WTC11 (cell line): ENCODE measurements around the gene OR2AT4. TPM values are rescaled to one million over a fixed set of nuclear protein-coding genes. Genes with fewer than 3 reads are reported as not detected.

ENCODE experiments used
- ATAC-seq: fragments of 200-7000 bp; cut with Tn5 transposase; 2 replicates; pipeline ENCODE4 v1.10.0; 2021; ENCODE audit warnings: mild to moderate bottlenecking, moderate library complexity
- CTCF ChIA-PET: fragments of 300-600 bp; sonication (Branson Sonifier 250); formaldehyde crosslinking; loops from one replicate; lab custom pipeline; 2021; ENCODE audit warnings: antibody characterized with exemption; lab: Charles Lee
- POLR2A ChIA-PET: fragments of 350-600 bp; sonication (Branson Sonifier 250); formaldehyde crosslinking; loops from one replicate; lab custom pipeline; 2021; ENCODE audit warnings: antibody characterized with exemption; lab: Charles Lee
- DNase-seq: peaks from one replicate; pipeline ENCODE4 v3.0.0; 2021; ENCODE audit warnings: low spot score
- H3K27ac Mint-ChIP-seq: 2 replicates; pipeline ENCODE4 v1.8.0; 2021; ENCODE audit warnings: mixed read lengths
- H3K27me3 Mint-ChIP-seq: 2 replicates; pipeline ENCODE4 v1.8.0; 2021; ENCODE audit warnings: low read depth, mild to moderate bottlenecking, moderate library complexity, mixed read lengths
- H3K36me3 Mint-ChIP-seq: 2 replicates; pipeline ENCODE4 v1.8.0; 2021; ENCODE audit warnings: mixed read lengths
- H3K4me1 Mint-ChIP-seq: 2 replicates; pipeline ENCODE4 v1.8.0; 2022; ENCODE audit warnings: mixed read lengths
- H3K4me3 Mint-ChIP-seq: 2 replicates; pipeline ENCODE4 v1.8.0; 2021; ENCODE audit warnings: mild to moderate bottlenecking, moderate library complexity, mixed read lengths
- H3K9me3 Mint-ChIP-seq: 2 replicates; pipeline ENCODE4 v1.8.0; 2021; ENCODE audit warnings: mixed read lengths
- ATF2 ChIP-seq: sonication (generic); formaldehyde crosslinking; IDR thresholded peaks from 2 replicates; pipeline ENCODE4 v1.8.1; 2022; ENCODE audit warnings: low read depth, missing genetic modification reagents, borderline replicate concordance
- ATF6 ChIP-seq: sonication (generic); formaldehyde crosslinking; IDR thresholded peaks from 2 replicates; pipeline ENCODE4 v1.8.1; 2023; ENCODE audit warnings: mild to moderate bottlenecking, missing genetic modification reagents
- CTCF ChIP-seq: fragments of 200-600 bp; IDR thresholded peaks from 2 replicates; pipeline ENCODE4 v1.8.0; 2022; ENCODE audit warnings: antibody characterized with exemption
- ELF4 ChIP-seq: sonication (generic); formaldehyde crosslinking; IDR thresholded peaks from 2 replicates; pipeline ENCODE4 v1.8.1; 2022; ENCODE audit warnings: low read depth, mild to moderate bottlenecking, moderate library complexity, missing genetic modification reagents
- ESRRA ChIP-seq: sonication (generic); formaldehyde crosslinking; IDR thresholded peaks from 2 replicates; pipeline ENCODE4 v1.8.1; 2022; ENCODE audit warnings: mild to moderate bottlenecking, missing genetic modification reagents, borderline replicate concordance
- IRF2 ChIP-seq: sonication (generic); formaldehyde crosslinking; IDR thresholded peaks from 2 replicates; pipeline ENCODE4 v1.8.0; 2022; ENCODE audit warnings: low read depth, missing genetic modification reagents, borderline replicate concordance
- JAZF1 ChIP-seq: fragments of 250-450 bp; sonication (Bioruptor Pico); IDR thresholded peaks from 2 replicates; pipeline ENCODE4 v1.9.0; 2021; ENCODE audit warnings: moderate library complexity, mild to moderate bottlenecking, inconsistent platforms
- MYBL2 ChIP-seq: sonication (generic); formaldehyde crosslinking; IDR thresholded peaks from 2 replicates; pipeline ENCODE4 v1.8.1; 2023; ENCODE audit warnings: mild to moderate bottlenecking, moderate library complexity, missing genetic modification reagents
- NR1H2 ChIP-seq: sonication (generic); formaldehyde crosslinking; IDR thresholded peaks from 2 replicates; pipeline ENCODE4 v1.9.0; 2021; ENCODE audit warnings: mild to moderate bottlenecking, moderate library complexity, missing genetic modification reagents
- STAT6 ChIP-seq: sonication (generic); formaldehyde crosslinking; conservative IDR thresholded peaks from 2 replicates; pipeline ENCODE4 v1.8.1; 2023; ENCODE audit warnings: mild to moderate bottlenecking, low read depth, missing genetic modification reagents, moderate library complexity
- TEAD4 ChIP-seq: sonication (generic); formaldehyde crosslinking; IDR thresholded peaks from 2 replicates; pipeline ENCODE4 v1.8.0; 2022; ENCODE audit warnings: mild to moderate bottlenecking, missing genetic modification reagents
- USF1 ChIP-seq: sonication (generic); formaldehyde crosslinking; IDR thresholded peaks from 2 replicates; pipeline ENCODE4 v1.8.0; 2022; ENCODE audit warnings: mild to moderate bottlenecking, missing genetic modification reagents
- ZNF219 ChIP-seq: sonication (generic); formaldehyde crosslinking; IDR thresholded peaks from 2 replicates; pipeline ENCODE4 v1.8.0; 2023; ENCODE audit warnings: missing genetic modification reagents, mild to moderate bottlenecking, borderline replicate concordance
- ZNF232 ChIP-seq: sonication (generic); formaldehyde crosslinking; IDR thresholded peaks from 2 replicates; pipeline ENCODE4 v1.8.0; 2022; ENCODE audit warnings: mild to moderate bottlenecking, missing genetic modification reagents
- ZNF532 ChIP-seq: fragments of 250-450 bp; sonication (Bioruptor Pico); IDR thresholded peaks from 2 replicates; pipeline ENCODE4 v1.9.0; 2021; ENCODE audit warnings: mild to moderate bottlenecking, borderline replicate concordance
- total RNA-seq: library from RNA; stranded (reverse); gene quantifications from 3 replicates; pipeline ENCODE4 v1.2.3, GENCODE V29; 2021

Gene OR2AT4
- total RNA-seq, 1 experiment from 2014 or later = not detected

DNA sequence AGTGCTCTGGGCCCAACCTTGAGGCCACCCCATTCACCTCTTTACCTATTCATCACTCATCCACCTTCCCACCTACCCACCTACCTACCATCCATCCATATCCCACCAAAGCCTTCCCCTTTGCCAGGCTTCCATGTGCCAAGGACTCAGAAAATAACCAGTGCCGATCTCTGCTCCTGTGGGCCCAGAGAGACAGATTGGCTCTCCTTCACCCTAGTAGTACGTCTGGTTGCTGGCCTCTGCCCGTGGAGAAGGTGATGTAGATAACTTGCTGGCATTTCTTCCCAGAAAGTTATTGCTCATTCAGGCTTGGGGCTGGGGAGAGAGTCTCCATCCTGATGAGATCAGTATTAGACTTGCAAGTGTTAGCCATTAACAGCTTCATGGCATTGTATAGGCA, 62.8 kb downstream of the OR2AT4 start (continued):
- TF ChIP-seq USF1 (CRISPR knock-in tag) = no peak
- TF ChIP-seq, all 79 proteins: peak for 0

- no peak for ATAC-seq
- Mint-ChIP-seq H3K4me1 (0 out of 2 replicates have a peak, but pooled peaks cover 5% of the 10 kb centered on the region), H3K27ac (no peak overlapping the region), H3K36me3 (no peaks in the 10 kb centered on the region), H3K9me3 (no peaks in the 10 kb centered on the region), H3K4me3 (no peak overlapping the region), H3K27me3 (no peaks in the 10 kb centered on the region; the same call in 1 of the 2 replicates)
- CTCF ChIA-PET = interaction anchor here (0.5 to 3.7 kb wide), 15 partner anchors 8 to 540 kb away, joined by 3 to 24 read pairs (median 3); no protein-coding TSS in a partner anchor
- POLR2A ChIA-PET = no interaction called here
- no peak for TF ChIP-seq IRF2 (CRISPR knock-in tag)
- no peak for TF ChIP-seq ZNF532 (CRISPR knock-in tag)
- TF ChIP-seq MYBL2 (CRISPR knock-in tag) = no peak
- no peak for TF ChIP-seq NR1H2 (CRISPR knock-in tag)
- no peak for TF ChIP-seq ATF6
- TF ChIP-seq ESRRA (CRISPR knock-in tag) = no peak
- no peak for TF ChIP-seq ZNF219
- no peak for TF ChIP-seq STAT6 (CRISPR knock-in tag)
- TF ChIP-seq TEAD4 = no peak
- TF ChIP-seq ATF2 = no peak
- TF ChIP-seq ELF4 = no peak
- TF ChIP-seq JAZF1 (CRISPR knock-in tag) = no peak
- no peak for TF ChIP-seq CTCF
- no peak for TF ChIP-seq ZNF232 (CRISPR knock-in tag)
- DNase-seq = no peak
These were observed 64.1 kb downstream of the OR2AT4 start for GRCh38 chr11:75032550-75032935.
